GM18868 (cell line): Measurements from ENCODE around the gene CEP162.
"Not testable (repeated sequence)": the region's sequence is repeated elsewhere in the genome, so short reads cannot be mapped to it uniquely, and the experiment has no call there.

ENCODE experiments used
- ATAC-seq: cut with Tn5 transposase; IDR thresholded peaks from one replicate; pipeline ENCODE4 v1.9.1; 2021; ENCODE audit warnings: mild to moderate bottlenecking, moderate library complexity; ENCODE audit not compliant: unreplicated experiment

Gene CEP162

DNA sequence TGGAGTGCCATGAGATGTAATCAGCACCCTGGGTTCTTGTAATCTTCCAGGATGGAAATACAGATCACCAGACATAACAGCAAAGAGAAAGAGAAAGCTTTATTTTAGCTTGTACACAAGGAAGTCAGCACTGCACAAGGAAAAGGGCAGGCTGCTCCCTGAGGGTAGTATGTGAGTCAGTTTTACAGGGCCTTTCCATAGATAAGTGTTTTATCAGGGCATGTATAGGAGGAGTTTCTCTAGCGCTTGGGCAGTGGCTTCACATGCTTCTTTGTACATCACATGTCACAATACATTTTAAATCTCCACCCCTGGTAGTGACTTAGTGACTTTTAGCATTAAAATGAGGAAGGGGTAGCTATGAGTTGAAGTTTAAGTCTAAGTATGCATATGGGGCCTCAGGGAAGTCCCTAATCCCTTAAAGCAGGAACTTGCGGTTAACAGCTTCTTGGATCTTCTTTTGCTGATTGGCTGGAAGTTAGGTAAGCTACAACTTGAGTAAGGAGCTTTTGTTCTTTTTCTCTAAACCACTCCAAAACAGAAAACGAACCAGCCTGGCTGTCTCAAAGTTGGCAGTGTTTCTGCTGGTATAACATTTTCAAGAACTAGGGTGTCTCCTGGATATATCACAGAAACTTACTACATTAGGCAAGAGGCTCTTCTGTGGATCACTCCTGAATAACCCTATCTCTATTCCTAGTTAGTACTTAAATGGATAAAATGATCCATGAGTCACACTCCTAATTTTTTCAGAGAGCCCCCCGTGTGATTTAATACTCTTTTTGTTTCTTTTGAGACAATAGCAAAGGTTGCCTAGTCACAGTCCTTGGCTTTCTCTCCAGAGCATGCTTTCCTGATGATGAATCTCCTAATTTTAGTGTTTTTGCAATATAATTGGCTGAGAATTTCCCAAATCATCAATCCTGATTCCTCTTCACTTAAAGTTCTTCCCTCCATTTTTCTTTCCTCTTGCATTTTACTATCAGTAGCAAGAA, 133.7 kb downstream of the CEP162 start:
- peak; percentile 35 for ATAC-seq

GRCh38 chr6:84089552-84089951, 137.9 kb downstream of the CEP162 start:
- ATAC-seq, result no peak

DNA sequence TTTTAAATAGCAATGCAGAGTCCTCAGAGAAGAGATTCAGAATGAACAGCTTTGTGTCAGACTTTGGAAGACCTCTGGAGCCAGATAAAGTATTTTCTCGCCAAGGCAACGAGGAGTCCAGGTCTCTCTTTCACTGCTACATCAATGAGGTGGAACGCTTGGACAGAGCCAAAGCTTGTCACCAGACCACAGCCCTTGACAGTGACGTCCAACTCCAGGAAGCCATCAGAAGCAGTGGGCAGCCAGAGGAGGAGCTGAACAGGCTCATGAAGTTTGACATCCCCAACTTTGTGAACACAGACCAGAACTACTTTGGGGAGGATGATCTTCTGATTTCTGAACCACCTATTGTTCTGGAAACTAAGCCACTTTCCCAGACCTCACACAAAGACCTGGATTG, 138.4 kb downstream of the CEP162 start:
- ATAC-seq, result no peak

GRCh38 chr6:84086545-84087429, 140.7 kb downstream of the CEP162 start:
- peak; percentile 48 for ATAC-seq

GRCh38 chr6:84086056-84086455, 141.4 kb downstream of the CEP162 start:
- no peak for ATAC-seq

DNA sequence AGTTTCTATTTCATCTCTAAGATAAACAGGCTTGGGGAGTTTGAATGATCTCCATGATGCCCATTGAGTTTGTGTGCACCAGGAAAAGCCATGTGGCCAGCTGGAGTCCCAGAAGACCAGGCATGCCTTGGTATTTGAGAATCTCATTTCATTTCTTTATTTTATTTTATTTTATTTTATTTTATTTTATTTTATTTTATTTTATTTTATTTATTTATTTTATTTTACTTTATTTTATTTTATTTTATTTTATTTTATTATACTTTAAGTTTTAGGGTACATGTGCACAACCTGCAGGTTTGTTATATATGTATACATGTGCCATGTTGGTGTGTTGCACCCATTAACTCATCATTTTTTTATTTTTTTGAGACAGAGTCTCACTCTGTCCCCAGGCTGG, 142.7 kb downstream of the CEP162 start:
- not testable (repeated sequence) for ATAC-seq

- ATAC-seq, result no peak
These were observed 144.7 kb downstream of the CEP162 start for GRCh38 chr6:84082689-84083265.

DNA sequence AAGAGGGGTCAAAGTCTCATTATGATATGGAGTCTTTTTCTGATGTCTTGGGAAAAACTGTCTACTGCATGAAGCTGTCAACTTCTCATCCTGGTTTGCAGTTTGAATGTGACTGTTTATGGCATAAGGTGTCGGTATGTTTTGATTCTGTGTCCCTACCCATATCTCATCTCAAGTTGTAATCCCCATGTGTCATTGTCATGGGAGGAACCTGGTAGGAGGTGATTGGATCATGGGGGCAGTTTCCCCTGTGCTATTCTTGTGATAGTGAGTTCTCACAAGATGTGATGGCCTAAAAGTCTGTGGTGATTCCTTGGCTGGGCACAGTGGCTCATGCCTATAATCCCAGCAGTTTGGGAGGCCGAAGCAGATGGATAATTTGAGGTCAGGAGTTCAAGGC, 146.2 kb downstream of the CEP162 start:
- ATAC-seq, result no peak

- no peak for ATAC-seq
These were observed 149.1 kb downstream of the CEP162 start for GRCh38 chr6:84078335-84078734.

DNA sequence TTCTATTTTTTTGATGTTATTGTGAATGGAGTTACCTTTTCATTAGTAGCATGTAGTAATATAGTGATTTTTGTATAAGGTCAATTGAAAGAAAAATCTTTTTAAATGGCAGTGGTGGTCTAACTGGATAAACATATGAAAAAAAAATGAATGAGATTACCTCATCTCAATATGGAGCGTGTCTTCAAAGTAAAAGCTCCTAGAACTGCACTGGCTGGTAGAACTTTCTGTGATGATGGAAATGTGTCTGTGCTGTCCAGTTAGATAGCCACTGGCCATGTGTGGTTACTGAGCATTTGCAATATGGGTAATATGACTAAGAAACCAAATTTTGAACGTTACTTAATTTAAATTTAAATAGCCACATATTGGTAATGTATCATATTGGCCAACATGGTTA, 149.8 kb downstream of the CEP162 start:
- ATAC-seq, result no peak

GRCh38 chr6:84074988-84075781, 152.3 kb downstream of the CEP162 start:
- no peak for ATAC-seq
